Fibroblast of peridontal ligament (primary cell): ENCODE results near the gene CD2BP2.
"Not testable (repeated sequence)": the region's sequence is repeated elsewhere in the genome, so short reads cannot be mapped to it uniquely, and the experiment has no call there.

Experiments used
- DNase-seq: peaks from one replicate; pipeline ENCODE4 v3.0.0-alpha.2; 2010; ENCODE audit errors: extremely low read depth

Gene CD2BP2

DNA sequence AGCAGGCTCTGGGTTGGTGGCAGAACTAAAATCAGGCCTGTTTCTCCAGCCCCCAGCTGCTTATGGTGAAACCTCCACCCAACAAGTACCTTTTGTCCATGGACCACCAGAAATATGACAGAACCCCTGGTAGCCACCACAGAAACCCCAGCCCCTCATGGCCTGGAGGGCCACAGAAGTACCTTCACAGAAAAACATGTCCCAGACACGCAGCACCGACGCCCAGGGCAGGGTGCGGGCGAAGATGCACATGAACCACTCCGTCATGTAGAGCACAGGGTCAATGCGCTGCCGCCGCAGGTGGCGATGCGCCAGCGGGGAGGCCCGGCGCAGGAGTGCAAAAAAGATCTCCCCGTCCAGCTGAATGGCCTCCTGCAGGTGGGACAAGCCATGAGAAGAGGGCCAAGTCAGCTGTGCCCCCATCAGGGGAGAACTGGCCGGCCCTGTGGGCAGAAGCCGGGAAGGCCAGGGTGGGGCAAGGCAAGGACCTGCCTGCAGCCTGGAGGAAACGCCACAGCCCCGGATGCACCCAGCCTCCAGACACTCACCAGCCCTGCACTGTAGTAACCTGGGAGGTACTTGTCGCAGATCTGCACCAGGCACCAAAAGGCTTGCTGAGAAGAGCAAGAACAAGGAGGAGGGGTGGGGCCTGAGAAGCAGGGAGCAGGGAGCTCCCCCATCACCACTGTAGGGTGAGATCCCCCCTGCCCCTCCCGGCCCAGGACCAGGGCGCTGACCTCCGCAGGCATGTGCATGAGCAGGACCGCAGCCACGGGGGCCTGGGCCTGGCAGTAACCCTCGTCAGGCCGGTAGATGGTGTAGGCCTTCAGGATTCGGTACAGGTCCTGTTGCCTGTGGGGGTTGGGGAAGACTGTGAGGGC, 4.1 kb upstream of the CD2BP2 start:
- no peak for DNase-seq

DNA sequence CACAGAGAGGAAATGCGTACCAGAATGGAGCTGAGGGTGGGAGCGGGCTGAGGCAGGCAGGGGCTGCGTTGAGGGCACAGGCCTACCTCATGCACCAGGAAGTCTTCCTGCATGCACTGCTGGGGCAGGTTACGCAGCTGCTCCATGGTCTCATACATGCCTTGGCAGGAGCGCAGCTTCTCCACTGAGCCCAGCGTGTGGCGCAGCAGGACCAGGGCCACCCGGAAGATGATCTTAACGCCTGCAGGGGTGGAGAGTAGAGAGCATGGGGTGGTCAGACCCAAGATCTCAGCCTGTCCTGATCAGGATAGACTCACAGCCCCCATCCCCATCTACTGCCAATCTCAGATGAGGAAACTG, 3.4 kb upstream of the CD2BP2 start:
- no peak for DNase-seq

DNA sequence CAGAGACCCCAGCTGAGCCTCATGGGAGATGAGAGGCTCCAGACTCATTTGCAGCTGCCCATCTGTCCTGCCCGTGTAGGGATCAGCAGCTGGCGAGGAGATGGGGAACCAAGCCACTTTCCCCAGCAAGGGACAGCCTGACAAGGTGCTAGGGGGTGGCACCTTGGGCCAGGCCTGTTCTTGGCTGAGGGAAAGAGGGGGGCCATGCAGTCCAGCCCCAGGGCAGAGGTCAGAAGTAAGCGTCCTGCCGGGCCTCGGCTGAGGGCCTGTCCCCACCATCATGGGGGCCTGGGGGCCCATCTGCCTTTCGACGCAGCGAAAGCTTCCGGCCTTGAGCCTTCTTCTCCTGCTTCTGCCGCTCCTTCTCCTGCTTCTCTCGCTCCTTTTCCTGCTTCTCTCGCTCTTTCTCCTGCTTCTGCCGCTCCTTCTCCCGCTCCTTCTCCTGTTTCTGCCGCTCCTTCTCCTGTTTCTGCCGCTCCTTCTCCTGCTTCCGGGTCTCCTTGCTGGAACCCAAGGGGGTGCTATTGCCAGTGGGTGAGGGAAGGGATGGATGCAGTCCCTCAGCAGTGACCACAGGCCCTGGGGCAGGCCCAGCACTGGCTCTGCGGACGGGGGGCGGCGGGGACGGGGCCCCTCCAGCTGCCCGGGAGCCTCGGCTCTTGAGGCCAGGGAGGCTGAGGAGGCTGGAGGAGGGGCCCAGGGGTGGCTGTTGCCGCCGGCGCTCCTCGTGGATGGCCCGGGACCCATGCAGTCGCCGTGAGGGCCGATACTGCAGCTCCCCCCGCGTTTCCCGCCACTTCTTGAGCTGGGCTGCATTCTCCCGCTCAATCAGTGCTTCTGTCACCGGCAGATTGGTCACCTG, 2.8 kb upstream of the CD2BP2 start:
- no peak for DNase-seq

DNA sequence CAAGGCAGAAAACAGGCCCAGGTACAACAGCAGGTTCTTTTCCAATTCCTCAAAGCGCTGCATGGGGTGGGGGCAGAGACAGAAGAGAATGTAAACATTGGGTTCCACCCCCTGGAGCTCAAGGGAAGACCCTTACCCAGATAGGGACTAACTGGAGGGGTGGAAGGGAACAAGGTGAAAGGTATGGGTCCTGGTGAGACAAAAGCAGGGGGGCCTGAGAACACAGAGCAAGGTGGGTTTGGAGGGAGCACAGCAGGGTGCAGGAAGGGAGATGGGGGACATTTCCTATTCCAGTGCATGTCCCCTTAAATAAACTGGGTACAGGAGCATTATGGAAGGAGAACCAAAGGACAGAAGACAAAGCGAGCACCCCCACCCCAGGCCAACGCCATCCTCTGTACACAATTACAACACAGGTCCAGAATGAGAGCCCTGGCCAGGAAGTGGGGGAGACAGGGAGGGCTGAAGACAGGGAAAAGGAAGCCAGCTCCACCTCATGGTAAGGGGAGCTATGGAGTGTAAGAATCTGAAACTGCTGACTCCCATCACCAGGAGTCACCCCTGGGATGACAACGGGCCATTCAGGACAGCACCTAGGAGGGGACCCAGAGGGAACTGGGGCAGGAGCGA, 2.1 kb upstream of the CD2BP2 start:
- no peak for DNase-seq

DNA sequence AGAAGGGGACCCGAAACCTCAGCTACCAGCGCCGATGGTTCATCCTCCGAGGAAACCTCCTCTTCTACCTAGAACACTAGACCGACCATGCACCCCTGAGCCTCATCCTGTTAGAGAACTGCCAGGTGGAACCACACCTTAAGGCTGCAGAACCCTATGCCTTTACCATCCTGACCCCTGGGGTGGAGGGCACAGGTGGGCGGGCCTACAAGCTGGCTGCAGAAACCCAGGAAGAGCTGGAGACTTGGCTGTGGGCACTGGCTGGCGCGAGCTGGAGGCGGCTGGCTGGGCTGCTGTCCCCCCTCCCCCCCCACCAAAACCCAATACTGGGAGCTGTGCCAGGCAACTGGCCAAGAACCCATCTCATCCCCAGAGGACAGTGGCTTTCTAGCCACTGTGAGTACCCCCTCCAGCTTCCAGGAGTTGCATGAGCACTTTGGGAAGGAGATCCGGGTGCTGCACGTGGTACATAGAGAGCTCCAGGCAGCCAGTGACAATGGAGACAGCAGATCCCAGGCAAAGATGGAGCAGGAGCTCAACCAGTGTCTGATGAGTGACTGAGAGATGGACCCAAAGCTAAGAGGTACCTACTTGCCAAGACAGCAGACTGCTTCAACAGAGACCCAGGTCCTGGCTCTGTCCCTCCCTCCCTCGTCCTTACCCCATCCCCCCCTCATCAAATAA, 1.4 kb upstream of the CD2BP2 start:
- DNase-seq, result no peak

DNA sequence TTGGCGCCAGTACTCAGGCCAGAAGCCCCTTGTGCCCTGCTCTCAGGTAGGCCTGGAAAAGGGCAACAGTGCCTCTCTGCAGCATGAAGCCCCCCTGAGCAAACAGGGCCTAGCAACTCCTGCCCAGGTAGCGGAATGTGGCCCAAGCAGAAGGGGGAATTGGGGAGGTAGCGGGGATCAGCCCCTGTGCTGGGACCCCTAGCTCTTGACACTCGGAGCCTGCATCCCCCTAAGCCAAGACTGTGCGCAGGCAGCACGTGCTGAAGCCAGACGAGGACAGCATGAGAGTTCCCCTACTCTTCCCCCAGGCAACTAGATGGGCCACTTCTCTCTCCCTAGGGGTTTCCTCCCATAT, 823 bp upstream of the CD2BP2 start:
- DNase-seq, result no peak

DNA sequence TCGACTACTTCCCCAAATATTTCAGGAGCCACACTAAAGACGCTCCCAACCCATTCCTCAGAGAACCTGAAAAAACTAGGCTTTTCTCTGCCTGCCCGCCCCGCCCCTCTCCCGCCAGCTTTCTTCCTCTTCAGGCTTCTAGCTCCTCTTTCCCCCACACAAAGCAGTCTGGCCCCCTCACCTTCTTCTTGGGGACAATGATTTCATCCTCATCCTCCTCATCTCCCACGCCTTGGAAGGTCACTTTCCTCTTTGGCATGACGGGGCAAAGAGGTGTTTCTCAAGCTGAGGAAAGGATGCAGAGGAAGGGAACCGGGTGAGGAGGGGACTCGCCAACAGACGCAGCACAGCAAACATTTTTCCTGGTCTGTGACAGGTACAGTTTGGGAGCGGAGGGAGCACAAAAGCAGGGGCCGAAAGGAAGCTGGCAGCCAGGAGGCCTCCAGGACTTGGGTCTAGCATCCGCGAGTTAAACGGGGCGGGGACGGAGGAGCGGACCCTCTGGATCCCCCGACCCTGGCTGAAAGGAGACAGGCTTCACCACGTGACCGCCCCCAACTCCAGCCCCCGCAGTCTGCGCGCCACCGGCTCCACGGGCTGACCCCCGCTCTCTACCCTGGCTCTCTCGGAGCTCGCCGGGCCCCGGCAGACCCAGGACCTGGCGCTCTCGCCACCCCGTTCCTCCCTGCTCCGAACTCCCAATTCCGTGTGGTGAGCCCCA, 525 bp downstream of the CD2BP2 start:
- DNase-seq, result no peak

GRCh38 chr16:30353438-30354129, 1.5 kb downstream of the CD2BP2 start:
- no peak for DNase-seq

DNA sequence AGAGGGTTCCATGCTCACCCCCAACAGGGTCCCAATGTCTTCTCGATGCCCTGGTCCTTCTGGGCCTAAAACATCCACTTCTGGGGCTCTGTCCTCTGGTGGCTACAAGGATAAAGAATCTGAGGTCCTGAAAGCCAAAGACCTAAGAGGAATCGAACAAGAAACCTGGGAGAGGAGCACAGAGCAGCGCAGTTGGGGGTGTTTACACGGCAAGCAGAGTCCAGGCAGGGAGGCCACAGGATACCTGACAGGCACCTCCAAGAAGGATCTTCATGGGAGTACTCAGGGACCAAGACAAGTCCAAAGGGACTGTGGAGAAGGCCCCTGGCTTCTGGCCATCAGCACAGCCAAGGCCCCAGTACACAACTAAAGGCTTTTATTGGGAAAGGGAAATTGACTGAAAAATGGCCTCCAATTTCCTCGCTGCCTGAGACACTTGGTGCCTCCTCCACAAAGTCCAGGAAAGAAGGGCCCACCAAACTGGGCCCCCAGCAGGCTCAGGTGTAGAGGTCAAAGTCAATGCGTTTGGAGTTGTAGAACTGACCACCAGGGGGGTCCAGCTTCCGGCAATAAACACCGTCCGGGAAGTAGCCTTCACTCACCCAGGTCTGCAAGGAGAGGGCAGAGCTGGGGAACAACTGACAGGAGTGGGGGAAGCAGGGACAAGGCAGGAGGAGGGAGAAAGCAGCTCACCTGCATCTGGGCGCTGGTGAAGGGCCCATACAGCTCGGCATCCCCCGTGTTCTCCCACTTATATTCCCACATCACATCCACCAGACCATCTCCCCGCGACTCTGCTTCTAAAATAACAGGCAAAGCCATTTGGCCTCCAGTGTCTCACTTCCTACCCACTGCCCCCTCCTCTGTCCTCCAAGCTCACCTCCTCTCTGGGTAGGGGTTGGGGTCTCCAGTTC, 2.4 kb downstream of the CD2BP2 start:
- DNase-seq, result no peak

DNA sequence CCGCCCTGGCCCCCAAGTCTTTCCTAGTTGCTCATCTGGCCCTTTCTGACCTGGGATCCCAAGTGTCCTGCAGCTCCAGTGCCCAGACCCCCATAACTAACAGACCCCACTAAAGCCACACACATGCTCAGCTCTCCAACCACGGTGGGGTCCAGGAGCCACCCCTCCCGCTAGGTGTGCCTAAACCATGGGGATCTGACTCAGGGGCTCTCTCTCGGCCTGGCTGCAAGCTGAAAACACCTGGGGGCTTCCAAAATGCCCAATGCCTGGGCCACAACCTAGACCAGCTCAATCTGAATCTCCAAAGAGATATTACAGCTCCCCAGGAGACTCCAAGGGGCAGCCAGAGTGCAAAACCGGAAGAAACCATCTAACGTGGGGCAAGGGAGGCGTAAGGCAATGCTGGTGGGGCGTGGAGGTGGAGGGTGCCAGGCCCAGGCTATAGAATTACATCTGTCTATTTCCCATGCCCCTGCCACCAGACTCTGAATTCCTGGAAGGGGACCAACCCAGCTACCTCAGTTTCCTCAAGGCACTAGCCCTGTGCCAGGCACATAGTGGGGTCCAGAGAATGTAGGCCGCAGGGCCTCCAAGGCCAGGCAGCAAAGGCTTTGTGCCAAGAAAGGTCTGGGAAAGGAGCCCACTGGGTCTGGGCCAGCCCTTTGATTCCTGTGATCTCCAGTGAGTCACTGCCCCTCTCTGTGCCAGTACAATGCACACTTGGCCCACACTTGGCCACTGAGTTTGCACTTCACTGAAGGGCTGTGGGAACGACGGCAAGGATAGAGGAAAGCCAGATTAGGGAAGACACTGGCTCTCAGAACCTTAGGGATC, 3.3 kb downstream of the CD2BP2 start:
- DNase-seq, result peak; percentile 96

GRCh38 chr16:30351001-30351441, 4.1 kb downstream of the CD2BP2 start:
- no peak for DNase-seq

DNA sequence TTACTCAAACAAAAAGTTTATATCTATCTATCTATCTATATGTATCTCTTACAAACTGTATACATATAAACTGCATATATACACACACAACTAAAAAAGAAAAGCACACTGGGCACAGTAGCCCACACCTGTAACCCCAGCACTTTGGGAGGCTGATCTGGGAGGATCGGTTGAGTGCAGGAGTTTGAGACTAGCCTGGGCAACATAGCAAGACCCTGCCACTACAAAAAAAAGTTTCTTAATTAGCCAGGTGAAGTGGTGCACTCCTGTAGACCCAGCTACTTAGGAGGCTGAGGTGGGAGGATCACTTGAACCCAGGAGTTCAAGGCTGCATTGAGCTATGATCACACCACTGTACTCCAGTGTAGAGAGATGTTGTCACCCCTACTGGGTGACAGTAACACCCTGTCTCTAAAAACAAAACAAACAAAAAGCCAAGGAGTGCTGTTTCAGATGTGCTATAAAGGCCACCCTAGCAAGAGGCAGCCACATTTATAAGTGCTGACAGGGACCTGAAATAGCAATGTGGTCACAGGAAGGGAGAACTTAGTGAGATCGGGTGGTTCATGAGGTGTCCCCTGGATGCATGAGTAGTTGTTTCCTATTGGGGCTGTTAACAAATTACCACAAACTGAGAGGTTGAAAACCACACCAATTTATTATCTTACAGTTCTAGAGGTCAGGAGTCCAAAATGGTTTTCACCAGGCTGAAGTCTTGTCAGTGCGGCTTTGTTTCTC, 4.8 kb downstream of the CD2BP2 start:
- DNase-seq, result no peak

- DNase-seq, result no peak
Measured at GRCh38 chr16:30349675-30350074, 5.4 kb downstream of the CD2BP2 start.

DNA sequence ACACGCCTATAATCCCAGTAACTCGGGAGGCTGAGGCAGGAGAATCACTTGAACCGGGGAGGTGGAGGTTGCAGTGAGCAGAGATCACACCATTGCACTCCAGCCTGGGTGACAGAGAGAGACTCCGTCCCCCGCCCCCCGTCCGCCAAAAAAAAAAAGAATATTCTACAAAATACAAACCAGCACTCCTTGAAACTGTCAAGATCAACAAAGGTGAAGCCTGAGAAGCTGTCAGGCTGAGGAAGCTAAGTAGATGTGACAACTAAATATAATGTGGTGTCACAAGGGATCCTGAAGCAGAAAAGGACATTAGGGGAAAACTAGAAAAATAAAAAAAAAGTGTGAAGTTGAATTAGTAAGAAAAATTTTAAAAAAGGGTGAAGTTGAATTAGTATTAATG, 6.2 kb downstream of the CD2BP2 start:
- DNase-seq, result no peak

DNA sequence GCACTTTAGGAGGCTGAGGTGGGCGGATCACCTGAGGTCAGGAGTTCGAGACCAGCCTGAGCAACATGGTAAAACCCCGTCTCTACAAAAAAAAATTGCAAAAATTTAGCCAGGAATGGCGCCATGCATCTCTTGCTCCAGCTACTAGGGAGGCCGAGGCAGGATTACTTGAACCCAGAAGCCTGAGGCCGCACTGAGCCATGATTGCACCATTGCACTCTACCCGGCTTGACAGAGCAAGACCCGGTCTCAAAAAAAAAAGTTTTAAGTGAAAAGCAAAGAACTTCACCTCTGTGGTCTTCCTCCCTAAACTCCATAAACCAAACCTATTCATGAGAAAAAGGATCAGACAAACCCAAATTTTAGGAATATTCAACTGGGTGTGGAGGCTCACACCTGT, 7.0 kb downstream of the CD2BP2 start:
- no peak for DNase-seq

GRCh38 chr16:30346286-30346685, 8.8 kb downstream of the CD2BP2 start:
- DNase-seq, result no peak

GRCh38 chr16:30343491-30343820, 11.7 kb downstream of the CD2BP2 start:
- not testable (repeated sequence) for DNase-seq
